B cell (primary cell): Measurements from ENCODE around the gene TXNDC17.

ENCODE experiments used
- EZH2 ChIP-seq: IDR thresholded peaks from 2 replicates; pipeline ENCODE4 v1.6.1; 2012; ENCODE audit warnings: borderline replicate concordance, low read depth, mild to moderate bottlenecking, moderate library complexity, low read length; ENCODE audit not compliant: insufficient read depth, poor library complexity, severe bottlenecking
- TF ChIP-seq, protein P1 (sequence below): fragments of 200-600 bp; IDR thresholded peaks from one replicate; pipeline ENCODE4 v1.8.0; 2022; ENCODE audit warnings: antibody characterized with exemption, mild to moderate bottlenecking

DNA sequence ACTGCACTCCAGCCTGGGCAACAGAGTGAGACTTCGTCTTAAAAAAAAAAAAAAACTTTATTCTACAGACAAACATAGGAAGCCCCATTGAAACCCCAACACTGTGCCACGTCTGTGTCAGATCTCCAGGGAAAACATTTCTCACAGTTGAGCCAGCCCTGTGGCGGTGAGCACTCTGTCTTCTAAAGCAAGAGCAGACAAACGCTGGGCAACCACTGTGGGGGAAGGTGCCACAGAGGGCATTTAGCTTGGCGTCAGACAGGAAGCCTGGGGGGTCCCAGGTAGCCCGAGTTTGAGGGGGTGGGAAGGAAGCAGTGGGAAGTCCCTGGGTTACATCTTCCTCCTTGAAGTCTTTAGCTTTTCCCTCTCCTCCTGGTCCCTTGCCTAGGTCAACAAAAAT, 26.7 kb downstream of the TXNDC17 start:
- TF ChIP-seq, protein P1, sequence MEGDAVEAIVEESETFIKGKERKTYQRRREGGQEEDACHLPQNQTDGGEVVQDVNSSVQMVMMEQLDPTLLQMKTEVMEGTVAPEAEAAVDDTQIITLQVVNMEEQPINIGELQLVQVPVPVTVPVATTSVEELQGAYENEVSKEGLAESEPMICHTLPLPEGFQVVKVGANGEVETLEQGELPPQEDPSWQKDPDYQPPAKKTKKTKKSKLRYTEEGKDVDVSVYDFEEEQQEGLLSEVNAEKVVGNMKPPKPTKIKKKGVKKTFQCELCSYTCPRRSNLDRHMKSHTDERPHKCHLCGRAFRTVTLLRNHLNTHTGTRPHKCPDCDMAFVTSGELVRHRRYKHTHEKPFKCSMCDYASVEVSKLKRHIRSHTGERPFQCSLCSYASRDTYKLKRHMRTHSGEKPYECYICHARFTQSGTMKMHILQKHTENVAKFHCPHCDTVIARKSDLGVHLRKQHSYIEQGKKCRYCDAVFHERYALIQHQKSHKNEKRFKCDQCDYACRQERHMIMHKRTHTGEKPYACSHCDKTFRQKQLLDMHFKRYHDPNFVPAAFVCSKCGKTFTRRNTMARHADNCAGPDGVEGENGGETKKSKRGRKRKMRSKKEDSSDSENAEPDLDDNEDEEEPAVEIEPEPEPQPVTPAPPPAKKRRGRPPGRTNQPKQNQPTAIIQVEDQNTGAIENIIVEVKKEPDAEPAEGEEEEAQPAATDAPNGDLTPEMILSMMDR = no peak
- TF ChIP-seq EZH2 = no peak
